ENCODE data around the gene BBS9. TPM values are rescaled to one million over a fixed set of nuclear protein-coding genes. Genes with fewer than 3 reads are reported as not detected.
"Not testable (repeated sequence)": the region's sequence is repeated elsewhere in the genome, so short reads cannot be mapped to it uniquely, and the experiment has no call there.

BBS9 gene
- total RNA-seq, 1 experiment from 2014 or later: 18.7 TPM

GRCh38 chr7:33276325-33276724 is 147.0 kb downstream of the BBS9 start:
- no peak for DNase-seq (ENCODE audit: low spot score)

GRCh38 chr7:33276729-33277128 is 147.4 kb downstream of the BBS9 start:
- DNase-seq (ENCODE audit: low spot score): no peak

- no peak for DNase-seq (ENCODE audit: low spot score)
Observed at GRCh38 chr7:33278095-33278494, 148.7 kb downstream of the BBS9 start.

- no peak for DNase-seq (ENCODE audit: low spot score)
Observed at GRCh38 chr7:33286501-33286900, 157.1 kb downstream of the BBS9 start.

- no peak for DNase-seq (ENCODE audit: low spot score)
Observed at GRCh38 chr7:33287738-33288137, 158.4 kb downstream of the BBS9 start.

- DNase-seq (ENCODE audit: low spot score): no peak
Observed at GRCh38 chr7:33298848-33299247, 169.5 kb downstream of the BBS9 start.

GRCh38 chr7:33299425-33299824 is 170.1 kb downstream of the BBS9 start:
- DNase-seq (ENCODE audit: low spot score): no peak

GRCh38 chr7:33300131-33300530 is 170.8 kb downstream of the BBS9 start:
- no peak for DNase-seq (ENCODE audit: low spot score)

GRCh38 chr7:33300742-33301141 is 171.4 kb downstream of the BBS9 start:
- no peak for DNase-seq (ENCODE audit: low spot score)

GRCh38 chr7:33303978-33304557 is 174.7 kb downstream of the BBS9 start:
- not testable (repeated sequence) for DNase-seq (ENCODE audit: low spot score)

- DNase-seq (ENCODE audit: low spot score): no peak
Observed at GRCh38 chr7:33307205-33307604, 177.8 kb downstream of the BBS9 start.

GRCh38 chr7:33310546-33310945 is 181.2 kb downstream of the BBS9 start:
- no peak for DNase-seq (ENCODE audit: low spot score)

- no peak for DNase-seq (ENCODE audit: low spot score)
Observed at GRCh38 chr7:33325754-33326484, 196.6 kb downstream of the BBS9 start.

GRCh38 chr7:33326485-33326848 is 197.1 kb downstream of the BBS9 start:
- DNase-seq (ENCODE audit: low spot score): no peak

- no peak for DNase-seq (ENCODE audit: low spot score)
Observed at GRCh38 chr7:33327427-33327826, 198.1 kb downstream of the BBS9 start.

GRCh38 chr7:33334349-33334748 is 205.0 kb downstream of the BBS9 start:
- DNase-seq (ENCODE audit: low spot score): peak; percentile 38

GRCh38 chr7:33336820-33337219 is 207.5 kb downstream of the BBS9 start:
- no peak for DNase-seq (ENCODE audit: low spot score)

- no peak for DNase-seq (ENCODE audit: low spot score)
Observed at GRCh38 chr7:33339074-33339790, 209.9 kb downstream of the BBS9 start.

- no peak for DNase-seq (ENCODE audit: low spot score)
Observed at GRCh38 chr7:33346055-33346454, 216.7 kb downstream of the BBS9 start.

GRCh38 chr7:33350577-33350976 is 221.2 kb downstream of the BBS9 start:
- no peak for DNase-seq (ENCODE audit: low spot score)

GRCh38 chr7:33351709-33352108 is 222.3 kb downstream of the BBS9 start:
- no peak for DNase-seq (ENCODE audit: low spot score)

GRCh38 chr7:33354201-33354600 is 224.8 kb downstream of the BBS9 start:
- no peak for DNase-seq (ENCODE audit: low spot score)

- DNase-seq (ENCODE audit: low spot score): no peak
Observed at GRCh38 chr7:33355386-33355785, 226.0 kb downstream of the BBS9 start.
